Placental pericyte (primary cell): ENCODE data around the gene CCBE1. TPM values are rescaled to one million over a fixed set of nuclear protein-coding genes. Genes with fewer than 3 reads are reported as not detected.

Experiments
- total RNA-seq: library from RNA; depleted of rRNA; stranded (reverse); fragments of >200 nt; gene quantifications from 2 replicates; pipeline ENCODE4 v1.2.3, GENCODE V29; 2012

CCBE1 gene
- total RNA-seq: 0.44 and 8.7 TPM in 2 replicates

DNA sequence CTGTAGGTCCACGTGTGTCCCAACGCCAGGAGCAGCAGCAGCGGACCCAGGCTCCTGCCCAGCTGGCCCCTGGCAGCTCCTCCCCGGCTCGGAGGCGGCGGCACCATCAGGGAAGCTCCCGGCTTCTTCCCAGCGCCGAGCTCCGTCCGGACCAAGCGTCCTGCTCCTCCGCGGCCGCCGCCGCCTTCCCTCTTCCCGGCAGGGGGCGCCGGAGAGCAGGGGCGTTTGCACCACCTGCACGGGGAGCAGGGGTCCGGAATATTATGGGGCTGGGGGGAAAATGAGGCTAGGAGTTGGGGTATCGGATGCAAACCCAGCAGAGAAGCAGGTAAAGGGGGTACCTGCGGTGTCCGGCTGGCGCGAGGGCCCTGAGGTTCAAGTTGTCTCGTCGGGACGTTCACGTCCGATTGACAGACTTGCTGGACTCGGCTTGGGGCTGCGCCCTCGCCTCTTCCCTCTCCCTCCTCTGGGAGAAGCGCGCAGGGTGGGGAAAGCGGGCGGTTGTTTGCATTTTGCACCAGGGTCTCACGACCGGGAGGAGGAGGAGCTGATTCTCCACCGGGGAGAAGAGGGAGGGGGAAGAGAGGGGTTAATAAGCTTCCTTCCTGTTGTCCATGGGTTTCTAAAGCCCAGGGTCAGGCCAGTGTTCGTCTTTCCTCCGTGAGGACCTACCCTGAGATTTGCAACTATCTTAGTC lies at the start of gene CCBE1:
CCBE1 (minus strand) TSS at position 188 of the 697 bp plus-strand sequence.

Other genes starting within 250 kb of the CCBE1 start
- gene PMAIP1, start 202.6 kb upstream of the CCBE1 start, total RNA-seq: 21.9 and 53.3 TPM in 2 replicates